ENCODE data around the gene DNAJC30. TPM values are rescaled to one million over a fixed set of nuclear protein-coding genes. Genes with fewer than 3 reads are reported as not detected.

DNAJC30 gene
- total and polyA plus RNA-seq, 2 donors (not counting 1 experiment from before 2014, with no cell fraction given) = 6.6 to 15.5 TPM

DNA sequence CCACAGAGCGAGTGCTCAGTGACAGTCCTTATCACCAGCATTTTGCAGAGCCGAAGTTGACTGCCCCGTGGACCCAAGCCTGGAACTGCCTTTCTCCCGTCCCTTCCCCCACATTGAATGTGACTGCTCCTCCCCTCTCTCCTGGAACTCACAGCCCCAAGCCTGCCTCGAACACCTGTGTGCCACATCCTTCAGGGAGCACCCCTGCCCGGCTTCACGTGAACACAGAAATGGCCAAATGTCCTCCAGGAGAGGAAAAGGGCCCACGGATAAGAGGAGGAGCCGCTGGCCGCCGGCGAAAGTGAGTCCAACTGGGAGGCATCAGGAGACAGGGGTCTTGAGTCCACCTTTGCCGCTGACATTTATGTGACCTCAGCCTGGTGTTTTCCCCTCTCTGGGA, 20.0 kb upstream of the DNAJC30 start:
- ATAC-seq (ENCODE audit: low read depth) = no peak
- ChIA-PET CTCF (no interaction called here), POLR2A (interaction anchor here (0.7 kb wide), 1 partner anchor 181 kb away, joined by 3 read pairs; the partner anchor contains the start of gene BAZ1B)
- H3K9me3 Mint-ChIP-seq (ENCODE audit: insufficient read depth) = no peaks in the 10 kb centered on the region
- Histone ChIP-seq H3K4me1 (ENCODE audit: control insufficient read depth in 2 of 2, insufficient read depth in 2 of 2, low read length in 2 of 2) (peaks cover 18 to 22% of the 10 kb centered on the region in 2 donors), H3K9me3 (ENCODE audit: control extremely low read depth in 1 of 3, control insufficient read depth in 2 of 3, insufficient read depth in 1 of 3, low read length in 2 of 3) (peaks cover 0 to 5% (median 0%) of the 10 kb centered on the region in 3 donors), H3K27me3 (replicated peaks in 1 of 4; ENCODE audit: control extremely low read depth in 1 of 4, control insufficient read depth in 3 of 4, insufficient read depth in 4 of 4, low read length in 3 of 4) (peaks cover 0 to 10% (median 0%) of the 10 kb centered on the region in 4 experiments), H3K4me3 (ENCODE audit: control extremely low read depth in 1 of 5, extremely low read depth in 1 of 5, insufficient read depth in 1 of 5, low read depth in 2 of 5, low read length in 4 of 5) (peak overlapping the region in 2 of 5 experiments; percentile 23 to 34), H3K27ac (ENCODE audit: low read length in 2 of 2) (no peak overlapping the region), H3K9ac (ENCODE audit: low read length) (peak overlapping the region; percentile 48), H3K79me2 (ENCODE audit: control insufficient read depth, insufficient read depth, low read length) (no peaks in the 10 kb centered on the region), H3K4me2 (replicated peaks; ENCODE audit: low read depth, low read length, poor library complexity, severe bottlenecking) (peak overlapping the region; percentile 69), H2AFZ (ENCODE audit: insufficient read depth, low read depth, low read length, poor library complexity, severe bottlenecking) (peak overlapping the region; percentile 56), H4K20me1 (ENCODE audit: control insufficient read depth, insufficient read depth, low read length, poor library complexity, severe bottlenecking) (no peaks in the 10 kb centered on the region), H3K36me3 (replicated peaks in 1 of 2; ENCODE audit: control extremely low read depth in 1 of 2, control insufficient read depth in 1 of 2, extremely low read depth in 1 of 2, insufficient read depth in 2 of 2, low read length in 1 of 2) (peaks cover 0 to 6% of the 10 kb centered on the region in 2 experiments)
- TF ChIP-seq, protein P1, sequence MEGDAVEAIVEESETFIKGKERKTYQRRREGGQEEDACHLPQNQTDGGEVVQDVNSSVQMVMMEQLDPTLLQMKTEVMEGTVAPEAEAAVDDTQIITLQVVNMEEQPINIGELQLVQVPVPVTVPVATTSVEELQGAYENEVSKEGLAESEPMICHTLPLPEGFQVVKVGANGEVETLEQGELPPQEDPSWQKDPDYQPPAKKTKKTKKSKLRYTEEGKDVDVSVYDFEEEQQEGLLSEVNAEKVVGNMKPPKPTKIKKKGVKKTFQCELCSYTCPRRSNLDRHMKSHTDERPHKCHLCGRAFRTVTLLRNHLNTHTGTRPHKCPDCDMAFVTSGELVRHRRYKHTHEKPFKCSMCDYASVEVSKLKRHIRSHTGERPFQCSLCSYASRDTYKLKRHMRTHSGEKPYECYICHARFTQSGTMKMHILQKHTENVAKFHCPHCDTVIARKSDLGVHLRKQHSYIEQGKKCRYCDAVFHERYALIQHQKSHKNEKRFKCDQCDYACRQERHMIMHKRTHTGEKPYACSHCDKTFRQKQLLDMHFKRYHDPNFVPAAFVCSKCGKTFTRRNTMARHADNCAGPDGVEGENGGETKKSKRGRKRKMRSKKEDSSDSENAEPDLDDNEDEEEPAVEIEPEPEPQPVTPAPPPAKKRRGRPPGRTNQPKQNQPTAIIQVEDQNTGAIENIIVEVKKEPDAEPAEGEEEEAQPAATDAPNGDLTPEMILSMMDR (IDR thresholded peaks at IDR 0.05) = no peak
- TF ChIP-seq EZH2 (IDR thresholded peaks at IDR 0.05; ENCODE audit: borderline replicate concordance, insufficient read depth, low read depth, low read length, poor library complexity, severe bottlenecking) = no peak
- DNase-seq = no peak
- H3K27ac Mint-ChIP-seq = no peak overlapping the region
- peak overlapping the region; percentile 52 for H3K4me3 Mint-ChIP-seq
- H3K4me1 Mint-ChIP-seq = peaks cover 25% of the 10 kb centered on the region
- intact Hi-C loops (cut with micrococcal nuclease) = no loop called here
- whole genome bisulfite sequencing (ENCODE audit: insufficient coverage) = 70% methylated on average over 9 of the region's 13 CpGs
- H3K27me3 Mint-ChIP-seq = peaks cover 7% of the 10 kb centered on the region

DNA sequence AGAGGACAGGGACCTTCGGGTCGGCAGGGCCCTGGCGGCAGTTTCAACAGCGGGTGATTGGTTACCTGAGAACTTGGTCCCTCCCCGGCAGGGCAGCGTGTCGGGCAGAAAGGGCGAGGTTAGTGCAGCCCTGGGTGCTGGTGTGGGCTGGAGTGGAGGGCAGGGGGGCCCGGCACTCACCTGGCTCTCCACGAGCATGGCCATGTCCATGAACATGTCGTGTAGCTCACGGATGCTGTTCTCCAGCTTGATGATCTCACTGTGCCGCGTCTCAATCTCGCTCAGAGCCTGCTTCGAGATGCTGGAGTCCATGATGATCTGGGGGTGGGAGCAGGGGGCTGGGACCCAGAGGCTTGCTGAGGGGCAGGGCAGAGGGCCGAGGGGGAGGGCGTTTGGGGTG, 19.4 kb upstream of the DNAJC30 start:
- intact Hi-C loops (cut with micrococcal nuclease) = no loop called here
- Mint-ChIP-seq H3K27ac (no peak overlapping the region), H3K9me3 (ENCODE audit: insufficient read depth) (no peaks in the 10 kb centered on the region), H3K4me3 (no peak overlapping the region), H3K27me3 (peaks cover 7% of the 10 kb centered on the region), H3K4me1 (peaks cover 25% of the 10 kb centered on the region)
- POLR2A ChIA-PET = no interaction called here
- H3K4me3 ChIP-seq (ENCODE audit: control extremely low read depth in 1 of 5, extremely low read depth in 1 of 5, insufficient read depth in 1 of 5, low read depth in 2 of 5, low read length in 4 of 5) = no peak overlapping the region
- peaks cover 0 to 5% (median 0%) of the 10 kb centered on the region in 3 donors for H3K9me3 ChIP-seq (ENCODE audit: control extremely low read depth in 1 of 3, control insufficient read depth in 2 of 3, insufficient read depth in 1 of 3, low read length in 2 of 3)
- H3K79me2 ChIP-seq (ENCODE audit: control insufficient read depth, insufficient read depth, low read length) = no peaks in the 10 kb centered on the region
- H4K20me1 ChIP-seq (ENCODE audit: control insufficient read depth, insufficient read depth, low read length, poor library complexity, severe bottlenecking) = no peaks in the 10 kb centered on the region
- no peak overlapping the region for H3K27ac ChIP-seq (ENCODE audit: low read length in 2 of 2)
- H2AFZ ChIP-seq (ENCODE audit: insufficient read depth, low read depth, low read length, poor library complexity, severe bottlenecking) = no peak overlapping the region
- DNase-seq (no peak), ATAC-seq (ENCODE audit: low read depth) (no peak)
- CTCF ChIA-PET = interaction anchor here (1.1 kb wide), 1 partner anchor 96 kb away, joined by 6 read pairs; no protein-coding TSS in a partner anchor
- H3K27me3 ChIP-seq (replicated peaks in 1 of 4; ENCODE audit: control extremely low read depth in 1 of 4, control insufficient read depth in 3 of 4, insufficient read depth in 4 of 4, low read length in 3 of 4) = peaks cover 0 to 10% (median 0%) of the 10 kb centered on the region in 4 experiments
- H3K4me1 ChIP-seq (ENCODE audit: control insufficient read depth in 2 of 2, insufficient read depth in 2 of 2, low read length in 2 of 2) = peaks cover 18 to 22% of the 10 kb centered on the region in 2 donors
- H3K9ac ChIP-seq (ENCODE audit: low read length) = no peak overlapping the region
- H3K4me2 ChIP-seq (replicated peaks; ENCODE audit: low read depth, low read length, poor library complexity, severe bottlenecking) = no peak overlapping the region
- WGBS (ENCODE audit: insufficient coverage) = 88% methylated on average over 18 of the region's 18 CpGs
- H3K36me3 ChIP-seq (replicated peaks in 1 of 2; ENCODE audit: control extremely low read depth in 1 of 2, control insufficient read depth in 1 of 2, extremely low read depth in 1 of 2, insufficient read depth in 2 of 2, low read length in 1 of 2) = peaks cover 0 to 12% of the 10 kb centered on the region in 2 experiments
- TF ChIP-seq EZH2 (IDR thresholded peaks at IDR 0.05; ENCODE audit: borderline replicate concordance, insufficient read depth, low read depth, low read length, poor library complexity, severe bottlenecking) = no peak
- TF ChIP-seq, protein P1 (IDR thresholded peaks at IDR 0.05) = no peak
